Peyer's patch (tissue), 4 donors: ENCODE data around the gene IL34.

Experiments
- POLR2A ChIP-seq, 2 donors: fragments of 450-650 bp; IDR thresholded peaks; one replicate each; pipeline ENCODE4 v1.5.1; 2017; ENCODE audit warnings: antibody characterized with exemption in 2 of 2, mild to moderate bottlenecking in 2 of 2, moderate library complexity in 2 of 2
- TF ChIP-seq, protein P1 (sequence below), 6 experiments: fragments of 450-650 bp in 4 of 6; fragments of 200-600 bp in 2 of 6; sonication (generic) in 1 of 6; IDR thresholded peaks; one replicate each; pipeline ENCODE4 v1.5.1; 2017 to 2019; ENCODE audit warnings: antibody characterized with exemption in 6 of 6, mild to moderate bottlenecking in 3 of 6, moderate library complexity in 1 of 6

GRCh38 chr16:70685938-70686375 lies 39.6 kb downstream of the IL34 start, which contains the start of gene MTSS2:
- TF ChIP-seq, protein P1, sequence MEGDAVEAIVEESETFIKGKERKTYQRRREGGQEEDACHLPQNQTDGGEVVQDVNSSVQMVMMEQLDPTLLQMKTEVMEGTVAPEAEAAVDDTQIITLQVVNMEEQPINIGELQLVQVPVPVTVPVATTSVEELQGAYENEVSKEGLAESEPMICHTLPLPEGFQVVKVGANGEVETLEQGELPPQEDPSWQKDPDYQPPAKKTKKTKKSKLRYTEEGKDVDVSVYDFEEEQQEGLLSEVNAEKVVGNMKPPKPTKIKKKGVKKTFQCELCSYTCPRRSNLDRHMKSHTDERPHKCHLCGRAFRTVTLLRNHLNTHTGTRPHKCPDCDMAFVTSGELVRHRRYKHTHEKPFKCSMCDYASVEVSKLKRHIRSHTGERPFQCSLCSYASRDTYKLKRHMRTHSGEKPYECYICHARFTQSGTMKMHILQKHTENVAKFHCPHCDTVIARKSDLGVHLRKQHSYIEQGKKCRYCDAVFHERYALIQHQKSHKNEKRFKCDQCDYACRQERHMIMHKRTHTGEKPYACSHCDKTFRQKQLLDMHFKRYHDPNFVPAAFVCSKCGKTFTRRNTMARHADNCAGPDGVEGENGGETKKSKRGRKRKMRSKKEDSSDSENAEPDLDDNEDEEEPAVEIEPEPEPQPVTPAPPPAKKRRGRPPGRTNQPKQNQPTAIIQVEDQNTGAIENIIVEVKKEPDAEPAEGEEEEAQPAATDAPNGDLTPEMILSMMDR (IDR thresholded peaks at IDR 0.05), result no peak
- TF ChIP-seq POLR2A (IDR thresholded peaks at IDR 0.05), result no peak
